HG02981 (cell line): ENCODE results near the gene GPR55.

ENCODE experiments used
- ATAC-seq: cut with Tn5 transposase; IDR thresholded peaks from one replicate; pipeline ENCODE4 v1.9.1; 2021; ENCODE audit warnings: mild to moderate bottlenecking, moderate library complexity; ENCODE audit not compliant: unreplicated experiment

Gene GPR55

DNA sequence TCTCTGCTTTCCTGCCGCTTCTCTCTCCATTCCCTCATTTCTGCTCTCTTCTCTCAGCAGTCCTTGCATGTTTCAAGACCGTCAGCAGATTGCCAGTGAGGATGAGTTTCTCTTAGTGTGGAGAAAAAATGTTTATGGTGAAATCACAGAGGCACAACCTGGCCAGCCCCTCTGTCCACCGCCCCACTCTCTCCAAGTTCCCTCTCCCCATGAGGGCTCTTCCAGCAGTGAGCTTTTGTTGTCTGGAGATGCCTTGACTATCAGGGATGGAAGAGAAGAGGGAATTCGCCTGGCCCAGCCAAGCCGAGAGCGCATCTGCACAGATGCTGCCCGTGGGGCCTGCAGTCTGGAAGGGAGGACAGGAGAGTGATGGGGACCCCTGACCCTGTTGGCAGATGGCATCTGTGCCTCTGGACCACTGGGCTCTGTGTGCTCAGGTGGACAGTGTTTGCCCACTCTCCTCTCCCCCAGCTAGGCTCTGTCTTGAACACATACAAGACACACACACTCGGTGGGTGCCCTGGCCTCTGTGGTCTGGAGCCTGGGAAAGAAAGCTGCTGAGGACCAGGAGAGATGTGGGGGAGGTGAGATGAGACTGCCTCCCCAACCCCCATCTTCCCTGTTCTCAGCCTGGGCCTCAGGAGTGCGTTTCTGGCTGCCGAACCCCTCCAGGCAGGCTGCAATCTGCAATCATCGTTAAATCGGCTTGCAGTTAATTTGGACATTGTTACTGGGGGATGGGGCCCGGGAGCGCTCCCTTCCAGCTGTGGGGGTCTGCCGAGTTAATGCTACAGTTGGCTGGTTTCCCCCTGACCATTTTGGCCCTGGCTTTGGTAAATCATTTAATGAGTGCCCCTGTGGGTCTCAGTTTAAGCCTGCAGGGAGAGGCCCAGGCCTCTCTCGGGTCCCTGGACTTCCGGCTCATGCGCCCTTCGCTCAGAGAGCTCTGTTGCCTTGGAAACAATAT, 55.8 kb downstream of the GPR55 start:
- ATAC-seq, result no peak

DNA sequence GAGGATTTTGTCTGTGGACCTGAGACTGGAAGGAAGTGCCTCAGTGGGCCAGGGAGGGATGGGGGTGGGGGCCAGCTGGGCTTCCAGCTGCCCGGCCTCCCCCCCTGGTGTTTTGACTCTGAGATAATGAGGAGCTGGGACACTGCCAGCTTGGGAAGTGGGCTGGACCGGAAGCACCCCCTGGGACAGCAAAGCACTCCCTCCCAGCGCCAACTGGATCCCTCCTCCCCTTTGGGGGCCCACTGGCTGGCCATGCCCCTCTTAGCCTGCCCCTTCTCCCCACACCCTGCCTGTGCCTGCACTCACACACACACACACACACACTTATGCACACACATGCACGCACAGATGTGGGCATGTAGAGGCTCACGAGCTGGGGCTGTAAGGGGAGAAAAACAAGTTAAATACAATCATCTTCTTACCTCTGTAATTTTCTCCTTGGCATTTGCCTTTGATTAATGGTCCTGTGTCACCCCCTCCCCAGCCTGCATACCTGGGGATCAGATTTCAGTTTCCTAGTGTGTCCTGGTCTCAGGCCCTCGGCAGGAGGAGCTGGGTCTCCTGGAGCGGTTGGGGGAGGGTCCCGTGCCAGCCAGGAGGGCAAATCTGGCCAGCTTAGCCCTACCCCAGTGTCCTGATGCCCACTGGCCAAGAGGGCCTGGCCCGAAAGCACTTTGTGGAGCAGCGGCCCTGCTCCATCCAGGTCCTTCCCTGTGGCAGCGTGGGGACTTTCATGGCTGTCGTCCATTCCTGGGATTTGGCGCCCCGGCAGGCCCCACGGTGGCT, 56.7 kb downstream of the GPR55 start:
- no peak for ATAC-seq

GRCh38 chr2:230866756-230867523, 58.1 kb downstream of the GPR55 start:
- ATAC-seq, result no peak

- no peak for ATAC-seq
These were observed 59.0 kb downstream of the GPR55 start for GRCh38 chr2:230865766-230866755.

- no peak for ATAC-seq
These were observed 59.7 kb downstream of the GPR55 start for GRCh38 chr2:230865307-230865765.

DNA sequence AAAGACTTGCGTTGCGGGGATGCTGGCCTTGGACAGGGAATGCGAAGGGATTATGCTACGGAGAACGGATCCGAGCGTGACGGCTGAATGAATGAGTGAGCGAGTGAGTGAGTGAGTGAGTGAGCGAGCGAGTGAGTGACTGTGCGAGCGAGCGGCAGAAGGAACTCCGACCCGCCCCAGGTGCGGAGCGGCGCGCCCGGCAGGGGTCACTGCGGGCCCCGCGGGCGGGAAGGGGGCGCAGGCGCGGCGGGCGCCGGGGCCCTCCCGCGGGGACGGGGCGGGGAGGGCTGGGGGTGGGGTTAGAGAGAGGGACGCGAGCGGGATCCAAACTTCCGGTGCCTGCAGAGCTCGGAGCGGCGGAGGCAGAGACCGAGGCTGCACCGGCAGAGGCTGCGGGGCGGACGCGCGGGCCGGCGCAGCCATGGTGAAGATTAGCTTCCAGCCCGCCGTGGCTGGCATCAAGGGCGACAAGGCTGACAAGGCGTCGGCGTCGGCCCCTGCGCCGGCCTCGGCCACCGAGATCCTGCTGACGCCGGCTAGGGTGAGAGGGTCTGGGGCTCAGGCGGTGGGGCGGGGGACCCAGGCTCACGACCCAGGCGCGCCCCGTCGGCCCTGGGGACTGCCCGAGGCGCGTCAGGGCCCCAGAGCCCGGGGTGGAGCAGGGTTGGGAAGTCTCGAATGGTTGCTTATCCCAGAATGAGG, 60.3 kb downstream of the GPR55 start, which contains the start of gene ITM2C:
ITM2C (plus strand) TSS at position 338 of the 702 bp plus-strand sequence; CDS start at position 422, 84 bp downstream.
- peak; percentile 66 for ATAC-seq

GRCh38 chr2:230864122-230864604, 60.9 kb downstream of the GPR55 start:
- no peak for ATAC-seq

GRCh38 chr2:230863442-230864121, 61.5 kb downstream of the GPR55 start:
- ATAC-seq, result no peak

- ATAC-seq, result no peak
These were observed 62.0 kb downstream of the GPR55 start for GRCh38 chr2:230863031-230863430.

- ATAC-seq, result no peak
These were observed 62.8 kb downstream of the GPR55 start for GRCh38 chr2:230862292-230862691.

- no peak for ATAC-seq
These were observed 63.3 kb downstream of the GPR55 start for GRCh38 chr2:230861552-230862255.
